Measurements from ENCODE around the gene TSPAN5. TPM values are rescaled to one million over a fixed set of nuclear protein-coding genes. Genes with fewer than 3 reads are reported as not detected.

The TSPAN5 gene
- polyA plus RNA-seq, 1 of the 3 experiments (the other 2 are of a cell fraction), result 38.6 TPM

- Histone ChIP-seq H3K4me2 (peak overlapping the region; percentile 58), H3K9me2 (no peaks in the 10 kb centered on the region), H3K4me3 (ENCODE audit: low read depth in 2 of 2, low read length in 1 of 2) (peak overlapping the region in 1 of 2 experiments; percentile 18; a peak in 2 of 4 replicates), H3F3A (replicated peaks; ENCODE audit: insufficient read depth) (peaks cover 22% of the 10 kb centered on the region), H3K9me3 (no peaks in the 10 kb centered on the region), H3K9ac (peak overlapping the region; percentile 48; the same call in 1 of the 2 replicates), H3K27ac (ENCODE audit: low read depth in 2 of 2, low read length in 1 of 2) (peak overlapping the region; percentile 79 to 92), H2AFZ (ENCODE audit: low read depth) (peak overlapping the region; percentile 25; the same call in 1 of the 2 replicates), H4K20me1 (ENCODE audit: insufficient read depth) (no peaks in the 10 kb centered on the region), H3K79me2 (ENCODE audit: insufficient read depth) (no peaks in the 10 kb centered on the region), H3K36me3 (replicated peaks in 1 of 2; ENCODE audit: control insufficient read depth in 1 of 2, insufficient read depth in 2 of 2, low read length in 1 of 2) (no peaks in the 10 kb centered on the region), H3K27me3 (ENCODE audit: insufficient read depth) (no peaks in the 10 kb centered on the region), H3K4me1 (ENCODE audit: control insufficient read depth in 1 of 2, insufficient read depth in 2 of 2, low read depth in 1 of 2, low read length in 1 of 2) (peaks cover 4 to 7% of the 10 kb centered on the region in 2 experiments; a peak in 2 of 4 replicates)
- no peak for TF ChIP-seq NRF1 (IDR thresholded peaks at IDR 0.05; ENCODE audit: low read depth, low read length)
- TF ChIP-seq FOXM1 (IDR thresholded peaks at IDR 0.05; ENCODE audit: low read depth), result peak; percentile 27; the same call in 1 of the 2 replicates
- TF ChIP-seq CHD2 (IDR thresholded peaks at IDR 0.05; ENCODE audit: low read length, partially characterized antibody), result peak; percentile 30
- TF ChIP-seq GATA2 (CRISPR knock-in tag; IDR thresholded peaks at IDR 0.05), result peak; percentile 78
- 0 out of 2 replicates have a peak, but pooled peaks have one; percentile 34 for TF ChIP-seq FOXJ3 (CRISPR knock-in tag; IDR thresholded peaks at IDR 0.05)
- peak; percentile 98 for TF ChIP-seq RXRA (IDR thresholded peaks at IDR 0.05; ENCODE audit: borderline replicate concordance, low read depth)
- 0 out of 2 replicates have a peak, but pooled peaks have one; percentile 18 for TF ChIP-seq NFIC (IDR thresholded peaks at IDR 0.05; ENCODE audit: borderline replicate concordance)
- peak; percentile 9 for TF ChIP-seq GABPA (IDR thresholded peaks at IDR 0.05; ENCODE audit: low read depth)
- TF ChIP-seq USF1 (IDR thresholded peaks at IDR 0.05; ENCODE audit: borderline replicate concordance, low read depth), result no peak
- peak; percentile 29; the same call in 1 of the 2 replicates for TF ChIP-seq TEAD4 (IDR thresholded peaks at IDR 0.05; ENCODE audit: borderline replicate concordance, insufficient read depth)
- TF ChIP-seq RFX5 (IDR thresholded peaks at IDR 0.05; ENCODE audit: low read length), result no peak
- TF ChIP-seq FOSL2 (IDR thresholded peaks at IDR 0.05; ENCODE audit: borderline replicate concordance, low read depth), result peak; percentile 66
- TF ChIP-seq PBX3 (IDR thresholded peaks at IDR 0.05), result peak; percentile 73
- TF ChIP-seq MXI1 (IDR thresholded peaks at IDR 0.05; ENCODE audit: low read depth, low read length), result no peak
- peak; percentile 4 to 90; a peak in 2 of 4 replicates for TF ChIP-seq EP300 (IDR thresholded peaks at IDR 0.05; ENCODE audit: borderline replicate concordance in 1 of 2, low read depth in 1 of 2, low read length in 1 of 2)
- TF ChIP-seq RCOR1 (IDR thresholded peaks at IDR 0.05; ENCODE audit: low read length), result peak; percentile 92
- no peak for TF ChIP-seq CTCF (IDR thresholded peaks at IDR 0.05)
- 0 out of 2 replicates have a peak, but pooled peaks have one; percentile 34 for TF ChIP-seq MAX (IDR thresholded peaks at IDR 0.05; ENCODE audit: low read depth)
- TF ChIP-seq JUND (IDR thresholded peaks at IDR 0.05), result peak; percentile 41
- TF ChIP-seq TCF12 (IDR thresholded peaks at IDR 0.05), result peak; percentile 67
- TF ChIP-seq USF2 (IDR thresholded peaks at IDR 0.05; ENCODE audit: borderline replicate concordance, low read depth, low read length), result no peak
- POLR2A ChIA-PET, result no interaction called here
- CTCF ChIA-PET, result interaction anchor here (0.7 to 1.5 kb wide), 6 partner anchors 9 to 307 kb away, joined by 3 to 6 read pairs (median 4); partner anchors contain the start of gene METAP1
- DNase-seq, result peak; percentile 29
- 10% methylated on average over 5 of the region's 5 CpGs for WGBS (ENCODE audit: low lambda C conversion rate)
These were observed 30.2 kb upstream of the TSPAN5 start for GRCh38 chr4:98688411-98689290.

Data from SK-N-SH (cell line).